ENCODE data around the gene WDFY4.

Gene WDFY4

DNA sequence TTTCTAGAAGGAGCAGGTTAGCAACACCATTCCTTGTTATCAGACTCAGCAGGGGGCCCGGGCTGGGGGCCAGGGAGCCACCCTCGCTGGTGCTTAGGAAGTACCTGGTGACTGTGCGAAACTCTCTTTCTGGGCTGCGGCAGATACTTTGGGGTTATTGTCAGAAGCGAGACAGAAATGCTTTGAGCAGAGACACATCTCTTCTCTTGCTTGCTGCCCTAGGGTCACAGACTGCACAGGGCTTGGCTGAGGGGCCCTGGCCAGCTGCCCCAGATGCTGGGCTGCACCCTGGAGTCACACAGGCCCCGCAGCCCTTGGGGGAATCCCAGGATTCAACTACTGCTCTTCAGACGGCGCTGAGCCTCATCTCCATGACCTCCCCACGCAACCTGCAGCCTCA lies 91.9 kb downstream of the WDFY4 start:
- DNase-seq = no peak

DNA sequence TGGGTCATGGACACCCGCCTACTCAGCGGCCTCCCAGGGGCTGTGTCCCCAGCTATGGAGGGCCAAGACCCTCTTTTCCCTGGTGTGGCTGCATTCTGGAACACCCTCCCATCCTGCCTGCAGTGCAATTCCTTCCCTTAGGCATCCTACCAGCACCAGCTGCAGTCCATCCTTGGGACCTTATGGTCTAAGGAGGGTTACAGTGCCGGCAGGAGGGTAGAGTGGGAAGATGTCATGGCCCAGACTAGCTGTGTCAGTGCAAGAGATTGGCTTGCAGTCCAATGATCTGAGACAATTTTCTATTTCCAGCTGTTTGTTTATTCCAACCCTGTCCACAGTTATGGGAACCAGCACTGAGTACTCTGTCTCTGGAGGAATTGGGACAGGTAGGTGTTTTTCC lies 92.4 kb downstream of the WDFY4 start:
- no peak for DNase-seq

DNA sequence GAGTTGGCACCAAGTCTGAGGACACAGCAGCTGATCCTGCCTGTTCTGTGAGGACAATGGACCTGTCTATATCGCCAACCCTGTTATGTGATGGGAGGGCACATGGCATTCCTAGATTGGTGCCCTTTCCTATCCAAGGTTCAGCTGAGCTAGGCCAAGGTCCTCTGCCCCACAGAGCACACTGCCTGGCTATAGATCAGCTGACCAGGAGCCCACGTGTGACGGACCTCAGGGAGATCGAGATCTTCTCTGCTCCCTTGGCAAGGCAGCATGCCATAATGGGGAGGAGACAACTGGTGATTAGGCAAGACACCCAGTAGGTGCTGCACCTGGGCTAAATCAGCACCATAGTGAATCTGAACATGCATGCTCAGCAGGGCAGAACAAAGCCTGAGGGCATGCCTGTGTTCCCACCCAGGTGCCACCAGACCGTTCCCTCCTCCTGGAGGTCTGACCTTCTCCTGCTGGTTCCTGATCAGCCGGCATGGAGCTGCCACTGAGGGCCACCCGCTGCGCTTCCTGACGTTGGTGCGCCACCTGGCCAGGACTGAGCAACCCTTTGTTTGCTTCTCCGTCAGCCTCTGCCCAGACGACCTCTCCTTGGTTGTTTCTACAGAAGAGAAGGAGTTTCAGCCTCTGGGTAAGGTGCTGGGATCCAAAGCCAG lies 93.7 kb downstream of the WDFY4 start:
- DNase-seq = no peak

DNA sequence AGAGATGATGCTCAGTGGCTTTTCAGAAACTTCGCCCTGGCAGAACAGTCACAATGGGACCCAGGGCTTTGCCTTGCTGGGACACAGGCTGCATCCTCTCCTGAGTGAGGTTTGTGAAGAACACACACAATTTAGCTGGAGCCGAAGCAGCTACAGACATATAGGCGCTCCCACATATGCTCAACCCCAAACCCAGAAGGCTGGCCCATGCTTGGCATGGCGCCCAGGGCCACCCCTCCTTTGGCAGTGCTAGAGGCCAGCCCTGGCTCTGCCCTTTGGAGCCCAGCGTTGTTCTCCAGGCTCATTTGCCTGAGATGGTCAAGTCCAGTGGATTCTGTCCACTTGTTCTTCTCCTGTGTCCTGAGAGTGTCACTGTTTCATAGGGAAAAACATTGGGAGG lies 94.4 kb downstream of the WDFY4 start:
- no peak for DNase-seq

DNA sequence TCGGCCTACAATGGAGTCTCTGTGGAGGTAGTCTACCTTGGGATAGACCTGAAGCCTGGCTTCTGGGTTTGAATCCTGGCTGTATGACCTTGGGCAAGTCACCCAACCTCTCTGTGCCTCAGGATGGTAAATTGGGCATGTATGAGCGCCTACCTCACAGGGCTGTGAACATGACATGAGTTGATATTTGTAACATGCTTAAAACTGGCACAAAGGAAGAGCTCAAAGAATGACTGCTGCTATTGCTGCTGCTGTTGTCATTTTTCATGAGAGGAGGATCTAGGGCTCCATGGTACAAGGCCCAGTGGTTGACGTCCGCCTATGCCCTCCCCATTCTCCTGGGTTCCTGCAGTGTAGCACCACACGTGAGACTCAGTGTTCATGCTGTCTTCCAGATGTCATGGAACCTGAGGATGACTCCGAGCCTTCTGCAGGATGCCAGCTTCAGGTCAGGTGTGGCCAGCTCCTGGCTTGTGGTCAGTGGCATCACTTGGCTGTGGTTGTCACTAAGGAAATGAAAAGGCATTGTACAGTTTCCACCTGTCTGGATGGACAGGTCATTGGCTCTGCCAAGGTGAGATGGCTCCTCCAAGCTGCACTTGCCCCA lies 95.0 kb downstream of the WDFY4 start:
- no peak for DNase-seq

DNA sequence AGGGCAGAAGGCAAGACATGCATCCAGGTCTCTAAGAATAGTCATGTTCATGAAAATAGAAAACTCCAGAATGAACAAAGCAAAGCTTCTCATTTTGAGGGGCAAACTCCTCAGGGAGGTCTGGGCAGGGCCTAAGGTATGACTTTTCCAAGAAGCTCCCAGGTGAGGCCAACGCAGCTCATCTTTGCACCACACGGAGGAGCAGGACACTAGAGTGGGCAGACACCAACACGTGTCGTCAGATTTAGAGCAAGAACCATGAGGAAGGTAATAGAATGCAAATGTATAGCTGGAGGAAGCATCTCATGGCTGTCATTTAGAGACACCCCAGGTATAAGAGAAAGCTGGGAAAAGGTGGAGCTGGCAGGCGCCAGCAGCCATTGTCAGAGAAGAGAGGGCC lies 95.7 kb downstream of the WDFY4 start:
- DNase-seq = no peak

DNA sequence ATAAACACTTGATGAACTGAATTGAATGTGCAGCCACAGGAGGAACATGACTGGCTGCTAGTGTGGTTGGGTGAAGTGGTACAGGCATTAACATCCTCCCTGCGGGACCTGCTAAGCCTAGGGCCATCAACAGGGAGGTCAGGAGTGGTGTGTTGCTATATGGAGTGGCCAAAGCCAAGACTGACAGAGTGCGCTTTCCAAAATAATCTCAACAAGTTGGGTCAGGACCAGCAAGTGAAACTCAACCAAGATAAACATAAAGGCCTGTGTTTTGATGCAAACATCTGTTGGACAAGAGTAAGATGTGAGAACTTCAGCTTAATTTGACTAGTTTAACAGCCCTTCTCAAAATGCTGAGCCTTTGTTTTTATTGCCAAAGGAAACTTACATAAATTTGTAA lies 97.7 kb downstream of the WDFY4 start:
- no peak for DNase-seq

DNA sequence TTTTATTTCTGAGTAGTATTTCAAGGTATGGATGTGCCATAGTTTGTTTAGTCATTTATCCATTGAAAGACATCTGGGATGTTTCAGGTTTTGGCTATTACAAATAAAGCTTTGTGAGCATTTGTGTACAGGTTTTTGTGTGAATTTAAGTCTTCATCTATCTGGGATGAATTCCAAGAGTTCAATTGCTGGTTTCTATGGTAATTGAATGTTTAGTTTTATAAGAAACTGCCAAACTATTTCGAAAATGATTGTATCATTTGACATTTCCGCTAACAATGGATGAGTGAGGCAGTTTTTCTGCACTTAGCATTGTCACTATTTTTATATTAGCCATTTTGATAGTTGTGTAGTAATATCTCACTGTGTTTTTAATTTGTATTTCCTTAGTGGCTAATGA lies 99.4 kb downstream of the WDFY4 start:
- DNase-seq = no peak

DNA sequence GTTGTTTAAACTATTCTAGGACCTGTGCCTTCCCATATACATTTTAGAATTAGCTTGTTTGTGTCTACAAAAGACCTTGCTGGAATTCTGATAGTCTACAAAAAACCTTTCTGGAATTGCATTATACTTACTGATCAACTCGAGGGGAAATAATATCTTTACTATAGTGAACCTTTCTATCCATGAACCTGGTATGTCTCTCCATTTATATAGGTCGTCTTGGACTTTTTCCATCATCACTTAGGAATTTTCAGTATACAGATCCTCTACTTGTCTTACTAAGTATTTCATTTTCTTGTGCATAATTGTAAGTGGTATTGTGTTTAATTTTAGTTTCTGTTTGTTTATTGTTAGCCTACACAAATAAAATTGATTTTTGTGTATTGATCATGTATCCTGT lies 101.1 kb downstream of the WDFY4 start:
- no peak for DNase-seq

DNA sequence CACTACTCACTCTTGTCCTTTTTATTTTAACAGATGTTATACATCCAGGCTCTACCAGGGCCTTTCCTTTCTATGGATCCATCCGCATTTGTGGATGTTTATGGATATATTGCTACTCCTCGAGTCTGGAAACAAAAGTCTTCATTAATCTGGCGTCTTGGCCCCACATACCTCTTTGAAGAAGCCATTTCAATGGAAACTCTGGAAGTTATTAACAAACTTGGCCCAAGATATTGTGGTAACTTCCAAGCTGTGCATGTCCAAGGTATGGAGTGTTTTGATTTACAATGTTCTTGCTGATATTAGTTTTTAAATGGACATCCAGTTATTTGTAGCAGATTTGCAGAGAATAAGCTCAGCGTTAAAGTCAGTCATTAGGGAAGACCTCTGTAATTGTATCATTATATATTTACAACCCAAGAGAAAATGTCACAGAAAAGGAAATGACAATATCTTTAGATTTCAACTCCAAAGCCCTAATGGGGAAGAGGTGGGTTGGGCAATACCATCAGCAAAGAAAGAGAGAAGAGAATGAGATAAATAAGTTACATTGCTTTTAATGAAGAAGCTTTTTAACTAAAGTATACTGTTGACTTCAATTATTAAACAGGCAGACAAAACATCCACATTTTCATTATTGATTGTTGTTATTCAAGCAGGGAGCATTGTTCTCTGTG lies 102.1 kb downstream of the WDFY4 start:
- no peak for DNase-seq

DNA sequence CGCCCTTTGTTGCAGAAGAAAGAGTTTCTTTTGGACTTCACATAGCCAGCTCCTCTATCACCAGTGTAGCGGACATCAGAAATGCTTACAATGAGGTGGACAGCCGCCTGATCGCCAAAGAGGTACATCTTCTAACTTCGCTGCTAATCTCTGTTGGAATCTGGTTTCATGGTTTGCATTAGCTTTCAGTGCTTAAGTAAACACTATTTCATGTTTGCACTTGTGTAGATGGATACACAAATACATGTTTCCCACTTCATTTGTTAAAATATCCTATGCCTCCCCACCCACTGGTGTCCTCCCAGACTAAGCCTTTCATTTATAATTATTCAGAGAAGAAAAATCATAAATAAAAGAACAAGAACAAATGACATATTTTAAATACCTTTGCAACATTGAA lies 103.9 kb downstream of the WDFY4 start:
- DNase-seq = no peak

DNA sequence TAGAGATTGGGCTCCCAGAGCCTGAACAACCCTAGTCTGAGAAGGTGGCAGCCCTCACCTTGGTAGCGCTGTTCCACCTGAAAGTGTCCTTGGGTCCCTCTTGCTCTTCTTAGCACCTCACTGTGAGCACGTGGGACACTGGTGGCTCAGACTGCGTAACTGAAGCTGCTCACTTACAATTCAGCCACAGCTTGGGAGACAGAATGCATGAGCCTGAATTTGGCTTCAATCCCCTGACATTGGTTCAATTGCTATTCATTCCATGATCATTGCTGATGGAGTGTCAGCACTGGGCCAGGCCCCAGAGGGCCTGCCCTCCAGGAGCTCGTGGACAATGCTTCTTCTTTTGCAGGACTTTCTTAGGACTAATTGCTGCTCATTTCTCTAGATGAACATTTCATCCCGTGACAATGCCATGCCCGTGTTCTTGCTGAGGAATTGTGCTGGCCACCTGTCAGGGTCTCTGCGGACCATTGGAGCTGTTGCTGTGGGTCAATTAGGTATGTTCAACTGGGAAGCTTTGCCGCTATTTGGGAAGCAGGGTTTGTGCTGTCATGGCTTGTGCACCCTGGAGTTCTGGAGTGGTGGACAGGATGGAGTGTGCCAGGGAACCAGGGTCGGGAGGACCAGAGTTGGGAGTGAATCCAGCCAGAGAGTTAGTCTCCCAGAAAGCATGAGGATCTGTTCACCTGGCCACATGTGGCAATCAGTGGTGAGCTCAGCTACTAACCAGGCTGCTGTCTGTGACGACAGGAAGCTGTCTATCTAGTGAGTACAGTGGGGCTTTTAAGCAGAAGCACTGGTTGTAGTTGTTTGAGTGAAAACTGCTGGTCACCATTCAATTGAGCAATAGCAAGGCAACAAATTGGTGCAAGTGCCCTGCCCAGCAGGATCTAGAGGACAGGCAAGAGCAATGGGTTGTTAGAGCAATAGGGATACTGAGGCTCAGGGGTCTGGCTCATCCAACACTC lies 105.1 kb downstream of the WDFY4 start:
- no peak for DNase-seq

DNA sequence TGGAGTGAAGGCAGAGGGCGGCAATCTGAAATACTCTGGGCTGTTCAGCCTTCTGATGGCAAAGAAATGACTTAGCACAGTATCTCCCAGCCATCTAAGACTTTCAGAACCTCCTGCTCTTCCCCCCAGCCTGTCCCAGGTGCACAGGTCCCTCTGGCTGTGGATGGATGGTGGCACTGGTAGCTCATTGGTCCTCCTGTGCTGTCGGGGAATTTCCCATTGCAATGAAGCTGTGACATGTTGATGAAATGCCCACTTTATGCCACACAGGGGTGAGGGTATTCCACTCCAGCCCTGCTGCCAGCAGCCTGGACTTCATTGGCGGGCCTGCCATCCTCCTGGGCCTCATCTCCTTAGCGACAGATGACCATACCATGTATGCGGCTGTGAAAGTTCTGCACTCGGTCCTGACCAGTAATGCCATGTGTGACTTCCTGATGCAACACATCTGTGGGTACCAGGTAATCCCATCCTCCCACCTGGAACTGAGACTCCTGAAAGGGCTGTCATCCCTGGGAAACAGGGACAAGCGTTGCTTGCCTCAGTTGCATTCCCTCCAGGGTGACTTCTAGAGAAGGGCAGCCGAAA lies 105.9 kb downstream of the WDFY4 start:
- DNase-seq = no peak

DNA sequence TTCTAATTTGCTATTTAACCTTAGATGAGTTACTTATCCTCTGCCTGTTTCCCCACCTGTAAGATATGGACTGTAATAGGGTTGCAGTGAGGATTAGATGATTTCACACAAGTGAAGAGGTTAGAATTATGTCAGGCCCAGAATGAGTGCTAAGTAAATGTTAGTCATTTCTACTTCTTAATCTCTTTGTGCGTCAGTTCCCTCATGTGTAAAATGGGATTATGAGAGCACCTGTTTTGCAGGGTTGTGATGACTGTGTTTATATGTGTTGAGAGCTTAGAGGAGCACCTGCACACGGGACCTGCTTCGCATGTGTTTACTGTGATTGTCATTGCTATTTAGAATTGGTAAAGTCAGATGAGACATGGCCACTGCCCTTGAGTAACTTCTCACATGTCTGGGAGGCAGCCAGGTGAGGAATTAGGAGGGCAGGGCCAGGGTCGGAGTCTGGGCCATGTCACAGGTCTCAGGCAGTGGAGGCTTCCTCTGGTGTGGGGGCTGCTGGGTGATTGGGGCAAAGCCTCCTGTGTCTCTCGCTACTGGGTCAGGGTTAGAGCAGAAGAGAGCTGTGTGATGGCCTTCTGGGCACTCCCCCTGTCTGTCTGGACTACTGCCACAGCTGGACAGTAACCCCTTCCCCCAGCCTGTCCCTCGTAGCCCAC lies 106.7 kb downstream of the WDFY4 start:
- no peak for DNase-seq

DNA sequence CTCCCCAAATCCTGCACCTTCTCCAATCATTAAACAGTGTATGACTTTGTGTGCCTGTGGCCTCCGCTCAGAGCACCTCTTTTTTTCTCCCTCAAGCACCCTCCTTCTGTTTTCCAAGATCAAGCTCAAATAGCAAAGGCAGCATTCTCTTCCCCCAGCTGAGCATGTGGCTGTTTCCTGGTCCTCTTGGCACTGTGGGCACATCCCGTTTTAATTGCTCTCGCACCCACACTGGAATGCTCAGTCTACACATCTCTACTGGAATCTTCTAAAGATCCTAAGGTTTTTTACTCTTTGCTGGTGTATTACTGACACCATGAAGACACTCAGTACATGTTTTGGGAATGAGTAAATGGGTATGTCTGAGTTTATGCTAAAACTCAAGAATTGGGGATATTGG lies 107.4 kb downstream of the WDFY4 start:
- DNase-seq = no peak

DNA sequence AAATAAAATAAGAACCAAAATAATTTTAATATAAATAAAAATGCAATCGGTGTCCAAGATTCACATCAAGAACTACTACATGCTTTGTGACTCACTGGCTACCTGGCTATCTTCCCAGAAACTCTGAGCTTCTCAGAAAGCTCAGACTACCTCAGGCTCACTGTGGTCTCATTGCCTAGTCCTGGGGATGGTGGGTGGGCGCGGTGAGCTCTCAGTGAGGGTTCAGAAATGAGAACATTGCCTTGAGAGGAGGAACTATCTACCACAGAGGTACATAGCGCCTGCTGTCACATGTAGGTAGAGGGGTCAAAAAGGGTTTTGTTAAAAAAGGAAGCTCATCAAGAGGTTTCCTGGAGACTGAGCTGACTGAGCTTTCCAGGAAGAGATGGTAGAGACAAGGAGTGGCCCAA lies 108.0 kb downstream of the WDFY4 start:
- no peak for DNase-seq

DNA sequence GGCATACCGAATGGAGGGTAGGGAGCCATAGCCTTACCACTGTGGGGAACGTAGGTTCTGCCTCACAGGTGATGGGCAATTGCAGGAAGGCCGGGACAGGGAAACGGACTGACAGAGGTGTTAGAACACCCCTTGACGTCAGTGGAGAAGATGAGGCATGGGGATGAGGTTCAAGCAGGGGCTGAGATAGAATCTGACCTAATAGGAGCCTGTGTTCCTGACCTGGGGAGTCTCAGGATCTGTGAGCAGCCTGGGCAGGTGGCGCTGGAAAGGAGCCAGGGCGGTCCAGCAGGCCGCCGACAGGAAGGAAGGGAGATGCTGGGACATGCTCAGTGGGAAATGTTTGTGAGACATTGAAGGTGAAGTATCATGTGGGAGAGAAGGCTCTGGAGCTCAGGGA lies 109.4 kb downstream of the WDFY4 start:
- DNase-seq = no peak

DNA sequence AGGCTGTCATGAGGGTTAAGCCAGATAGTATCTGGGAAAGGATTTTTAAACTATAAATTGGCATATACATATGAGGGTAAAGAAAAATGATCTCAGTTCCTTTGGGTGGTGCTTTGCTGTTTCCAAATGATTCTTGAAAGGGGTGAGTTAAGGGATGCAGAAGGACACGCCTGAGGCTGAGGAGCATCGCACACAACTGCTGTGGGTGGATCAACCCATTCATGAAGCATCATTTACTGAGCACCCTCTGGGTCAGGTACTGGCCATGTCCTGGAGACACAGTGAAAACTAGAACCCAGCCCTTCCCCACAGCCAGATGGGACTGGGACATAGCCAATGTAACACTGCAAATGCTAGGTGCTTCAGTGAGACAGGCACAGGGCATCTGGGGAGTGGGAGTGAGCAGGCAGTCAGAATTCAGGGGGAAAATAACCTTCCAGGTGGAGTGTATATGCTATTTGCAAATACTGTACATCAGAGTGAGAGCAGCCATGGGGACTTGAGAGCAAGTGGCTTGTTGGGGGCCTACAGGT lies 112.1 kb downstream of the WDFY4 start:
- DNase-seq = no peak

DNA sequence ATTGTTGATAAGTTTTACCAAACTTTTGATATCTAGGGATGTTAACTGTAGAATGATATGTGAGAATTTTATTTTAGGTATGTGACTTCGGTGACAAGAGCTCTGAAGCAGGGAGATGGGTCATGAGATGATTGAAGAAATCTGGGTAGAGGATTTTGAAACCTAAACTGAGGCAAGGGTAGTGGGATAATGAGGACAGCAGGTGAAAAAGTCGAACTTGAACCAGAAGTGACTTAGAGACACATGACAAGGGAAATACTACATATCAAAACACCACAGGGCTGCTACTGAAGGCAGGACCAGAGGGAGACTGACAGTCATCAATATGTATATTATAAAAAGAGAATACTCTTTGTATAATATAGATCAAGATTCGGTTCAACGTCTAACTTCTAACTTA lies 113.2 kb downstream of the WDFY4 start:
- no peak for DNase-seq

DNA sequence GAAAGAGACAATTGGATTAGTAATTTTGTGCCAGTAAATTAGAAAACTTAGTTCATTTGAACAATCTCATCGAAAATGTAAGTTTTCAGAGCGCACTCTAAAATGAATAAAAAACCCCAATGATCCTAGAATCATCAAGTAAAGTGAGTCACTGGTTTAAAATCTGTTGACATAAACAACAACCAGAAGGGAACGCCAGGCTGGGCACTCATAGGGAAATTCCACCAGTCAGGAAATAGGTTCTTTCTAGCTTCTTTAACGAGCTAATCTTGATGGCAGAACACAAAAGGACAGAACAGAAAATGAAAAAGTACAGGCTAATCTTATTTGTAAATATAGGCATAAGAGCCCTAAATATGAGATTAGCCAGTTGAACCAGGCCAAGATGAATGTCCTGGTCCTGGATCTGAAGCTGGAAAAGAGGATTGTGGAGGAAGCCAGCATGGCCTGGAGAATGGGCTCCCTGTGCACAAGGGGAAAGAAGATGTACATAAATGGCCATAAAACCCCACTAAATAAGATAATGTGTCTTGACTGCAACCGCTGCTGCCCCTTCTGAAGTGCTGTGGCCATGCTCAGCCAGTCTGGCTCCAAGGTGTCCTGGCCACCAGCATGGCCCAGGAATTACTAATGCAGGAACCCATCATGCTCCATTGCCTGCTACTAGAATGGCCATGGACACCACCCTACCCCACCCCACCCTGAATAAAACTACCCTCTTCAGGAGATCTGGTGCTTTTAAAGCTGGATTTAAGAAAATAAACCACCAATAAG lies 114.0 kb downstream of the WDFY4 start:
- no peak for DNase-seq

DNA sequence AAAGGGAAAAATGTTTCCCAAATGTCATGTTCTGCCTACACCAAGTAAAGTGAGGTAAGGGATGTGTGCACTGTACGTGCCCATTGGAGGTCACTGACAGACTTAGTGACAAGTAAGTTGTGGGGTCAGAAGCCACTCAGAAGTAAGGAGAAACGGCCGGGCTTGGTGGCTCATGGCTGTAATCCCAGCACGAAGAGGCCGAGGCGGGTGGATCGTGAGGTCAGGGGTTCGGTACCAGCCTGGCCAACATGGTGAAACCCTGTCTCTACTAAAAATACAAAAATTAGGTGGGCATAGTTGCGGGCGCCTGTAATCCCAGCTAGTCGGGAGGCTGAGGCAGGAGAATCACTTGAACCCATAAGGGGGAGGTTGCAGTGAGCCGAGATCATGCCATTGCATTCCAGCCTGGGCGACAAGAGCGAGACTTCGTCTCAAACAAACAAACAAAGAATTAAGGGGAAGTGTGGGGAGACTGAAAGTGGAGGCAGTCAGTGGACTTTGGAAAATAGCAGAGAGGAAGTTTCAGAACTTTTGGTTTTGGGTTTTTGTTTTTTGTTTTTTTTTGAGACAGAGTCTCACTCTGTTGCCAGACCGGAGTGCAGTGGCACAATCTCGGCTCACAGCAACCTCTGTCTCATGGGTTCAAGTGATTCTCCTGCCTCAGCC lies 114.8 kb downstream of the WDFY4 start:
- no peak for DNase-seq

Data from activated CD8-positive, alpha-beta memory T cell treated with anti-CD3 and anti-CD28 coated beads, Interleukin-2, amount 50 U/mL, for 48 hours (primary cell).